HUES64 (cell line): ENCODE measurements around the gene NEU1.
"Not testable (repeated sequence)": the region's sequence is repeated elsewhere in the genome, so short reads cannot be mapped to it uniquely, and the experiment has no call there.

Source experiments
- H3K27ac ChIP-seq: 2 replicates; pipeline ENCODE4 v1.7.0; 2013; ENCODE audit warnings: low read depth, low read length, inconsistent platforms
- H3K27me3 ChIP-seq: 2 replicates; pipeline ENCODE4 v1.6.1; 2013; ENCODE audit warnings: mild to moderate bottlenecking, low read length; ENCODE audit not compliant: insufficient read depth
- H3K36me3 ChIP-seq: 2 replicates; pipeline ENCODE4 v1.6.1; 2013; ENCODE audit warnings: mild to moderate bottlenecking, low read length; ENCODE audit not compliant: insufficient read depth
- H3K4me1 ChIP-seq: 2 replicates; pipeline ENCODE4 v1.6.1; 2013; ENCODE audit warnings: mild to moderate bottlenecking, low read length, moderate library complexity; ENCODE audit not compliant: insufficient read depth
- H3K4me3 ChIP-seq: 2 replicates; pipeline ENCODE4 v1.5.1; 2013; ENCODE audit warnings: mild to moderate bottlenecking, low read length, moderate library complexity
- H3K9ac ChIP-seq: 2 replicates; pipeline ENCODE4 v1.6.1; 2013; ENCODE audit warnings: mild to moderate bottlenecking, low read depth, low read length
- H3K9me3 ChIP-seq: 2 replicates; pipeline ENCODE4 v1.6.1; 2013; ENCODE audit warnings: low read depth, low read length; ENCODE audit not compliant: insufficient read depth
- WGBS: fragments of 150-250, 120-280 bp; methylation state at CpG from one replicate; pipeline ENCODE4 v1.1.7; 2013; ENCODE audit warnings: missing lambda C conversion rate; 5-methylcytosine and 5-hydroxymethylcytosine counted together

Gene NEU1

DNA sequence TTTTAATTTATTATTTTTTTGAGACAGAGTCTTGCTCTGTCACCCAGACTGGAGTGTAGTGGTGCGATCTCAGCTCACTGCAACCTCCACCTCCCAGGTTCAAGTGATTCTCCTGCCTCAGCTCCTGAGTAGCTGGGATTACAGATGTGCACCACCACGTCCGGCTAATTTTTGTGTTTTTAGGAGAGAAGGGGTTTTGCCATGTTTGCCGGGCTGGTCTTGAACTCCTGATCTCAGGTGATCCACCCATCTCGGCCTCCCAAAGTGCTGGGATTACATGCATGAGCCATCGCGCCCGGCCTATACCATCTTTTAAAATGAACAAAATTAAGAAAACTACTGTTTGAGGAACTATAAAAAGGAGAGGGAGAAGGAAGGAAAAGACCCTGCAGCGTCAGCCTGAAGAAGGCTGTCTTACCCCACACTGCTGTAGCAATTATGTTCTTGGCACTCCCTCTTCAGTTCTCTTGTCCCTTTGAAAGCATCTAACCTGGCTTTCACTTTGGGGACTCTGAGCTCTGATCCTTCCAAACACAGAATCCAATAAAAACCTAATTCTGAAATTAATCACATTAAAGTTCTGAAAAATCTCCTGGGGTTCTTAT is 38.9 kb downstream of the NEU1 start:
- peaks cover 10% of the 10 kb centered on the region for H3K4me1 ChIP-seq
- WGBS = 95% methylated on average over 8 of the region's 9 CpGs
- not testable (repeated sequence) for H3K9ac ChIP-seq

DNA sequence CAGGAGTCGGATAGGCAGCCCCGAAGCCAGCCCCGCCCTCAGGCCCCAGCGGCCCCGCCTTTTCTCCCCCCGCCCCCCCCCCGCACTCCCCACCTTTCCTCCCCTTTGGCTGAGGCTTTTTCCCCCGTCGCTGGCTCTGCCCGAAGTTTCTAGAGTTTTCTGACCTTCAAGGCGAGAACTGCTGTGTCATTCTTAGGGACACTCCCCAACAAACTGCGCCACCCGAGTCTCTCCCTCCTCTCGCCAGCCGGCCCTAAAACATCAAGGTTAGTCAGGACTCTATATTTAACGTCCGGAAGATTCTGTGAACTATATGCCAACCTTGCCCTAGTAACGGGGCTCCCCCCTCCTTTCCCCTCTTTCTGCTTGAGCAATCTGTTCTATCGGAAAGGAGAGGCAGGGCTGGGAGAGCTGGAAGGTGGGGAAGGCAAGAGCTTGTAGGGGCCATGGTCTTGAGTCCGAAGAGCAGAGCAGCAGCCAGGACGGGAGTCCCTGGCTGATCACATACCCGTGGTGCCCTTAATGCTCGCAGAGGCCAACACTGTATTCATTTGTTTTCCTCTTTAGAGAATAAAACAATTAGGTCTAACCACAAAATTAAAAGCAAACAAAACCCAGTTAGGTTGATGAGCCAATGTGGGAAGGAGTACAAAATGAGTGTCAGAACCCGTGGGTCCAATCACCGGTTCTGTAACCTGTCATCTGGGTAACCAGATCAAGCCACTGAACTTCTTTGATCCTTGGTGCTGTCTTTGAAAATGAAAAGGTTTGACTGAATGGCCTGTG is 40.4 kb downstream of the NEU1 start:
- Histone ChIP-seq H3K27me3 (no peaks in the 10 kb centered on the region), H3K36me3 (no peaks in the 10 kb centered on the region), H3K4me1 (peaks cover 10% of the 10 kb centered on the region), H3K27ac (peak overlapping the region; percentile 95), H3K9me3 (no peaks in the 10 kb centered on the region), H3K4me3 (peak overlapping the region; percentile 70), H3K9ac (peak overlapping the region; percentile 87)
- 4% methylated on average over 24 of the region's 25 CpGs for WGBS

More for the DNA sequence above, 38.9 kb downstream of the NEU1 start:
- H3K36me3 ChIP-seq, H3K9me3 ChIP-seq, H3K27me3 ChIP-seq, H3K4me3 ChIP-seq, H3K27ac ChIP-seq: not testable (repeated sequence)

DNA sequence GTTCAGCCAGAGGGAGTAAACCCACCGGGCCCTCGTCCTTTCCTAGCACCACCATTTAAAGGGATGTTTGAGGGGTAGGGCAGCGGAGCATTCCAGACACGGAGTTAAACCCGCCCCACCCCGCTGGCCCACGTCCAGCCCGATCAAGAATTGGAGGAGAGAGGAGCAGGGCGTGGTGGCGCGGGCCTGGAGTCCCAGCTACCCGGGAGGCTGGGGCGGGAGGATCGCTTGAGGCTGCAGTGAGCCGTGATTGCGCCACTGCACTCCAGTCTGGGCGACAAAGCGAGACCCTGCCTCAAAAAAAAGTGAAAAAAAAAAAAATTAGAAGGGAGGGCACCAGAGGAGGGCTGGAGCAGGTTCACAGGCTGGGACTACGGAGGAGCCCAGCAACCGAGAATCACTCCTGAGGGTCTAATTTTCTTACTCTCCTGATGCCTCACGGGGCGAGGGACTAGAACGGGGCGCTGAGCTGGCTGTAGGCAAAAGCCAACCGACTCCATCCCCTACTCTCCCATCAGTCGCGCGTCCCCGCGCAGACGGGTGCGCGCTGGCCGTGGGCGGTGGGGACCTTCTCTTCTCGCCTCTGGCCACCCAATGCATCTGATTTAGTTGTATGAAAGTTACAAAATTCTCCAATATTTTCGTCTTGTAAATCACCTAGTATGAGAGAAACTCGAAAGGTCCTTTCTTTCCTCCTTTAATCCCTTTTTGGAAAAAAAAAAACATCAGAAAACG is 41.2 kb downstream of the NEU1 start:
- 8% methylated on average over 33 of the region's 39 CpGs for WGBS
- Histone ChIP-seq H3K36me3 (no peaks in the 10 kb centered on the region), H3K9ac (peak overlapping the region; percentile 81), H3K27ac (peak overlapping the region; percentile 95), H3K27me3 (no peaks in the 10 kb centered on the region), H3K9me3 (no peaks in the 10 kb centered on the region), H3K4me1 (peaks cover 10% of the 10 kb centered on the region), H3K4me3 (peak overlapping the region; percentile 70)

DNA sequence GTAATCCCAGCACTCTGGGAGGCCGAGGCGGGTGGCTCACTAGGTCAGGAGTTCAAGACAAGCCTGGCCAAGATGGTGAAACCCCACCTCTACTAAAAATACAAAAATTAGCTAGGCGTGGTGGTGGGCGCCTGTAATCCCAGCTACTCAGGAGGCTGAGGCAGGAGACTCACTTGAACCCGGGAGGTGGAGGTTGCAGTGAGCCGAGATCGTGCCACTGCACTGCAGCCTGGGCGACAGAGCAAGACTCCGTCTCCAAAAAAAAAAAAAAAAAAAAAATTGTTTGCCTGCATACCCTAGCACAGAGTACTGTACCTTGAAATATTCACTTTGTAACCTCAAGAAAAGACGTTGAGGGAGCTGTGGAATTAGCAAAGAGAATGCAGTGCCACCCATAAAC is 42.2 kb downstream of the NEU1 start:
- H3K4me1 ChIP-seq, H3K4me3 ChIP-seq, H3K27ac ChIP-seq, H3K27me3 ChIP-seq, H3K9ac ChIP-seq, H3K36me3 ChIP-seq, H3K9me3 ChIP-seq: not testable (repeated sequence)
- WGBS = 90% methylated on average over 10 of the region's 10 CpGs

DNA sequence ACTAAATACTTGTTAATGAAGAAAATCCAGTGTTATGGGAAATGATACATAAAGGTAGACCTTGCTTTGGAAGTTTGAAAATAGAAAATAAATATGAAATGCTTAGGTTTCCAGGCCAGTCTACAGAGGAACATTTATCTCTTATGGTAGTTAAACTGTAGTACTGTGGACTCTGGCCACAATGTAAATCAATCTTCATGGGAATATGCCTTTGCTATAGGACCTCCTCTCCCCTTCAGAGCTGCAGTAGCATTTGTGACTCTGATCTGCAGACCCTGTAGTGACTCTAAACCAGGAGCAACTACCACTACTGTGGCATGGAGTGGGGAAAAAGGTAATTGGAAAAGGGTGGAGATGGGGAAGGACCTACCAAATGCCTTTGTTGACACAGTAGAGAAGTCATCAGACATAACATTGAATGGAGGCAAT is 42.7 kb downstream of the NEU1 start:
- H3K4me3 ChIP-seq = no peak overlapping the region
- 0 out of 2 replicates have a peak, but pooled peaks cover 4% of the 10 kb centered on the region for H3K4me1 ChIP-seq
- no peaks in the 10 kb centered on the region for H3K9me3 ChIP-seq
- no peaks in the 10 kb centered on the region for H3K27me3 ChIP-seq
- H3K27ac ChIP-seq = no peak overlapping the region
- no peaks in the 10 kb centered on the region for H3K36me3 ChIP-seq
- no peak overlapping the region for H3K9ac ChIP-seq

DNA sequence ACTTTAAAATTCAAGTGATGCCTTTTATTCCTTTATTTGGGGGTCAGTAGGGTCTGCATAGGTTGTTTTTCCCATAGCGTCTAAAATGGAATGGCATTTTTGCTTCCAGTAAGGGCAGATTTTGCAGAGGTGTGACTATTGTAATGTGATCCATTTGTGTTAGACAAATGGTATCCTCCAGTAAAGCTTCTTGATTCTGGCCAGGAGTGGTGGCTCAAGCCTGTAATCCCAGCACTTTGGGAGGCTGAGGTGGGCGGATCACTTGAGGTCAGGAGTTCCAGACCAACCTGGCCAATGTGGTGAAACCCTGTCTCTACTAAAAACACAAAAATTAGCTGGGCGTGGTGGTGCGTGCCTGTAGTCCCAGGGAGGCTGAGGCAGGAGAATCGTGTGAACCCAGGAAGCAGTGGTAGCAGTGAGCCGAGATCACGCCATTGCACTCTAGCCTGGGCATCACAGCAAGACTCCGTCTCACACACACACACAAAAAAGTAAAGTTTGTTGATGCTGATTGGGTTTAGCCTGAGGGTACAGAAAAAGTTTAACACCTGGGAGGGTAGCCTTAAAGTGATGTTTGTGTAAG is 44.6 kb downstream of the NEU1 start:
- not testable (repeated sequence) for H3K36me3 ChIP-seq, H3K27ac ChIP-seq, H3K4me1 ChIP-seq, H3K9me3 ChIP-seq, H3K27me3 ChIP-seq, H3K9ac ChIP-seq
- 90% methylated on average over 7 of the region's 8 CpGs for WGBS
- H3K4me3 ChIP-seq = peak overlapping the region; percentile 36

DNA sequence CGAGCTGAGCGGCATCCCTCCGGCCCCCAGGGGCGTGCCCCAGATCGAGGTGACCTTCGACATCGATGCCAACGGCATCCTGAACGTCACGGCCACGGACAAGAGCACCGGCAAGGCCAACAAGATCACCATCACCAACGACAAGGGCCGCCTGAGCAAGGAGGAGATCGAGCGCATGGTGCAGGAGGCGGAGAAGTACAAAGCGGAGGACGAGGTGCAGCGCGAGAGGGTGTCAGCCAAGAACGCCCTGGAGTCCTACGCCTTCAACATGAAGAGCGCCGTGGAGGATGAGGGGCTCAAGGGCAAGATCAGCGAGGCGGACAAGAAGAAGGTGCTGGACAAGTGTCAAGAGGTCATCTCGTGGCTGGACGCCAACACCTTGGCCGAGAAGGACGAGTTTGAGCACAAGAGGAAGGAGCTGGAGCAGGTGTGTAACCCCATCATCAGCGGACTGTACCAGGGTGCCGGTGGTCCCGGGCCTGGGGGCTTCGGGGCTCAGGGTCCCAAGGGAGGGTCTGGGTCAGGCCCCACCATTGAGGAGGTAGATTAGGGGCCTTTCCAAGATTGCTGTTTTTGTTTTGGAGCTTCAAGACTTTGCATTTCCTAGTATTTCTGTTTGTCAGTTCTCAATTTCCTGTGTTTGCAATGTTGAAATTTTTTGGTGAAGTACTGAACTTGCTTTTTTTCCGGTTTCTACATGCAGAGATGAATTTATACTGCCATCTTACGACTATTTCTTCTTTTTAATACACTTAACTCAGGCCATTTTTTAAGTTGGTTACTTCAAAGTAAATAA is 45.3 kb downstream of the NEU1 start:
- 90% methylated on average over 11 of the region's 37 CpGs for WGBS

DNA sequence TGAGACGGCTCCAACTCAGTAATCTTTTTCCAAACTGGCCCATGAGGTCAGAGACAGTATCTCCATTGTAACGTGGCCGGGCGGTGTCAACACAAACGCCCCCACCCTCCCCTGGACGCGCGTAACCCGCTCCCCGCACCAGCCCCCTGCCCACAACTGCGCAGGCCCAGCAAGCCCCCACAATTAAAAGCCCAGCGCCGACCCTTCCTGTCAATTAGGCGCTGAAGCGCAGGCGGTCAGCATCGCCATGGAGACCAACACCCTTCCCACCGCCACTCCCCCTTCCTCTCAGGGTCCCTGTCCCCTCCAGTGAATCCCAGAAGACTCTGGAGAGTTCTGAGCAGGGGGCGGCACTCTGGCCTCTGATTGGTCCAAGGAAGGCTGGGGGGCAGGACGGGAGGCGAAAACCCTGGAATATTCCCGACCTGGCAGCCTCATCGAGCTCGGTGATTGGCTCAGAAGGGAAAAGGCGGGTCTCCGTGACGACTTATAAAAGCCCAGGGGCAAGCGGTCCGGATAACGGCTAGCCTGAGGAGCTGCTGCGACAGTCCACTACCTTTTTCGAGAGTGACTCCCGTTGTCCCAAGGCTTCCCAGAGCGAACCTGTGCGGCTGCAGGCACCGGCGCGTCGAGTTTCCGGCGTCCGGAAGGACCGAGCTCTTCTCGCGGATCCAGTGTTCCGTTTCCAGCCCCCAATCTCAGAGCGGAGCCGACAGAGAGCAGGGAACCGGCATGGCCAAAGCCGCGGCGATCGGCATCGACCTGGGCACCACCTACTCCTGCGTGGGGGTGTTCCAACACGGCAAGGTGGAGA is 47.4 kb downstream of the NEU1 start, which contains the start of the genes HSPA1A and HSPA1L:
Gene HSPA1A, plus strand, starts transcription at position 519 of the 814 bp plus-strand sequence. Its CDS starts 214 bp downstream, at position 733.
Gene HSPA1L, minus strand, starts transcription at position 259 of the 814 bp plus-strand sequence. CDS start 3,311 bp downstream, outside the sequence.
- H3K27me3 ChIP-seq = no peaks in the 10 kb centered on the region
- H3K9me3 ChIP-seq = no peaks in the 10 kb centered on the region
- H3K27ac ChIP-seq = peak within 1 kb of the TSS; percentile 99
- peaks cover 3% of the 10 kb centered on the region; the same call in 1 of the 2 replicates for H3K4me1 ChIP-seq
- no peaks in the 10 kb centered on the region for H3K36me3 ChIP-seq
- H3K9ac ChIP-seq = peak within 1 kb of the TSS; percentile 71; the same call in 1 of the 2 replicates
- WGBS = under 1% methylated on average over 51 of the region's 56 CpGs
- H3K4me3 ChIP-seq = peak within 1 kb of the TSS; percentile 69

More for the DNA sequence above, 45.3 kb downstream of the NEU1 start:
- not testable (repeated sequence) for H3K27ac ChIP-seq, H3K4me1 ChIP-seq, H3K9ac ChIP-seq, H3K9me3 ChIP-seq, H3K36me3 ChIP-seq, H3K27me3 ChIP-seq
- peak overlapping the region; percentile 36 for H3K4me3 ChIP-seq

DNA sequence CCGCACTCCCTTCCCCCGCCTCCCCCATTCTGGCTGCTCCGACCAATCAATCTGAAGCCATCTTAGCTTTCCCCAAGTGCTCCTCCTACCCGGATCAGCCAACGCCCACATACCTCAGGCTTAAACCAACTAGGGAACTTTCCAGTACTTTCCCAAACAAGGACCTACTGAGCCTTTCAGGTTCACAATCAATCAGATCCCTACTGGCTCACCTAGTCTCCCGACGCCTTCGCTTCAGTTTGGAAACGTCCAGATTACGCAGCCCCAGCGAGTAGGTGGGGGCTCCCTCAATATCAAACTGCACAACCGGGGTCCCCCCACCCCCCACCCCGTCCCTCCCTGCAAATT is 48.0 kb downstream of the NEU1 start:
- Histone ChIP-seq H3K36me3 (no peaks in the 10 kb centered on the region), H3K4me1 (peaks cover 3% of the 10 kb centered on the region; the same call in 1 of the 2 replicates), H3K9ac (peak overlapping the region; percentile 61; the same call in 1 of the 2 replicates), H3K27me3 (no peaks in the 10 kb centered on the region), H3K4me3 (peak overlapping the region; percentile 69), H3K27ac (peak overlapping the region; percentile 99), H3K9me3 (no peaks in the 10 kb centered on the region)
- under 1% methylated on average over 13 of the region's 13 CpGs for WGBS

DNA sequence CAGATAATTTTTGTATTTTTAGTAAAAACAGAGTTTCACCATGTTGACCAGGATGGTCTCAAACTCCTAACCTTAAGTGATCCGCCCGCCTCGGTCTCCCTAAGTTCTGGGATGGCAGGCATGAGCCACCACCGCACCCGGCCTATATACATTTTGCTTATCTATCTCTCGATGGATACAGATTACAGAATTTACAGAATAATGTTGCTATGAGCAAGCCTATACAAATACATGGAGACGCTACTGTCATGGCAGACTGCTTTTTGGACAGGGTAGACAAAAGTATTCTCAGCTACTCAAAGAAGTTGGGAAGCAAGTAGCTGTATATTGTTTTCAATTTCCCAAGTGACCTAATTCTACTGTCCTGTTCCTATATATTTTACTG is 49.2 kb downstream of the NEU1 start:
- Histone ChIP-seq H3K9me3 (no peaks in the 10 kb centered on the region), H3K4me3 (peak overlapping the region; percentile 69), H3K36me3 (no peaks in the 10 kb centered on the region), H3K27ac (no peak overlapping the region), H3K27me3 (no peaks in the 10 kb centered on the region), H3K9ac (no peak overlapping the region), H3K4me1 (peaks cover 3% of the 10 kb centered on the region; the same call in 1 of the 2 replicates)
- WGBS = 93% methylated on average over 7 of the region's 7 CpGs
